GM18951 (cell line): Measurements from ENCODE around the gene SMAP2.

Experiments used
- POLR2A ChIP-seq: IDR thresholded peaks from 4 replicates; pipeline ENCODE4 v1.6.1; 2011; ENCODE audit warnings: mild to moderate bottlenecking; ENCODE audit not compliant: insufficient read length, insufficient read depth; ENCODE audit errors: extremely low read depth
- in situ Hi-C: fragments of 300-500 bp; cut with MboI; formaldehyde crosslinking; loops from one replicate; pipeline ENCODE4 v1.12.0; 2022; ENCODE audit warnings: low sequenced_read_pairs, mixed read lengths, inconsistent platforms; ENCODE audit not compliant: unreplicated experiment

SMAP2 gene

DNA sequence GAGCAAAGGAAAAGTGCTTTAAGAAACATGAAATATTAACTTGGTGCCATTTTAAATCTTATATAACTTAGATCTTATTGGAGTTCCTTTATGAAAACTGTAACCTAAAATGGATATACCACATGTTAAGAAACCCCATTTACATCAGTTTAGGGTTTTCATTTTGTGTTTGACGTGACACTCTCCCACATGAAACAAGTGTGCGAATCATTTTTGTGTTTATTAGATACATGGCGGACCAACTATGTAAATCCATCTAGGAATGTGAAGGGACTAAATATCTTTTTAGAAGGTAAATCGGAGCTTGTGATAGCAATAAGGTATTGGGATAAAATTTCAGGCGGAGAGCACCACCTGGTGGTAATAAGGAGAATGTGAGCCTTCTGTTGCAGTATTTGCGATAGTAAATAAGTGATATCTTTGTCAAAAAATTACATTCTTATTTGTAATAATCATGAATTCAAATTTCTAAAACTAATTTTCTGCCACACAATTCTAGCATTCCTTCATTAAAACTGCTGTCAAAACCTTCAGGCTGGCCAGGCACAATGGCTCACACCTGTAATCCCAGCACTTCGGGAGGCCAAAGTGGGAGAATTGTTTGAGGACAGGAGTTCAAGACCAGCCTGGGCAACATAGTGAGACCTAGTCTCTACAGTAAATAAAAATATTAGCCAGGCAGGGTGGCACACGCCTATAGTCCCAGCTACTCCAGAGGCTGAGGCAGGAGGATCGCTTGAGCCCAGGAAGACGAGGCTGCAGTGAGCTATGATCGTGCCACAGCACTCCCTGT lies 31.3 kb downstream of the SMAP2 start:
- in situ Hi-C loops: loop anchor here (5.0 to 10.0 kb wide), 2 partner anchors 58 to 320 kb away; no protein-coding TSS in a partner anchor
- no peak for TF ChIP-seq POLR2A

DNA sequence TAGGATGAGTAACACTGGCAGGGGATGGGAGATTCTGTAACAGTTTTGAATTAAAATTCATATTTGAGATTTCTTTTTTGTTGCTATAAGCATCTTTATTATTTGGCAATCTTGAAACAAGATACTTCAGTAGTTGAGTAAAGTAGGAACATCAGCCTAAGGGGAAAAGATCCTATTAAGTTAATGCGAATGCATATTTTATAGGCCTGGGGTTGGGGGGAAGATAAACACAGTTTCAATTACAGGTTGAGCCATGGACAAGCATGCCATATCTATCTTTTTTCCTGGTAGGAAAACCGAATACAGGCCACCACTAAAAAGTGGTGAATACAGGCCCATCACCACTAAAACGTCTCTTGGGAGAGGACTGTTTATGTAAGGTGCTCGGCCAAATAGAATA lies 32.3 kb downstream of the SMAP2 start:
- TF ChIP-seq POLR2A: no peak
- in situ Hi-C loops: loop anchor here (5.0 to 10.0 kb wide), 2 partner anchors 59 to 321 kb away; no protein-coding TSS in a partner anchor

DNA sequence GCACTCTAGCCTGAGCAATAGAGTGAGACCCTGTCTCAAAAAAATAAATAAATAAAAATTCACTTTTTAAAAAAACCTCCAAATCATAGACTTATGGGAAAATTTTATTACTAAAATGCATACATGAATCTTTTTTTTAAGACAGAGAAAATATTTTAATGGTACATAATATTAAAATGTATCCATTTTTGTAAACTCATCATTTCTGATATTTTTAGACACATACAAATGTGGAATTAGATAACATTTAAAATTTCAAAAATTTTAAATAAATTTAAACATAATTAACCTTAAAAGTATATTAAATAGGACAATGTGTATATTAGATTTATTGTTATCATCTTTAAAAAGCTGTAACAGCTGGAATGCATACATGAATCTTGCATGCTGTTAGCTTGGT lies 33.9 kb downstream of the SMAP2 start:
- TF ChIP-seq POLR2A: no peak
- in situ Hi-C loops: loop anchor here (5.0 to 10.0 kb wide), 2 partner anchors 60 to 323 kb away; no protein-coding TSS in a partner anchor

GRCh38 chr1:40409467-40409866 lies 35.9 kb downstream of the SMAP2 start:
- in situ Hi-C loops: loop anchor here (5.0 to 10.0 kb wide), 2 partner anchors 62 to 325 kb away; no protein-coding TSS in a partner anchor
- no peak for TF ChIP-seq POLR2A

DNA sequence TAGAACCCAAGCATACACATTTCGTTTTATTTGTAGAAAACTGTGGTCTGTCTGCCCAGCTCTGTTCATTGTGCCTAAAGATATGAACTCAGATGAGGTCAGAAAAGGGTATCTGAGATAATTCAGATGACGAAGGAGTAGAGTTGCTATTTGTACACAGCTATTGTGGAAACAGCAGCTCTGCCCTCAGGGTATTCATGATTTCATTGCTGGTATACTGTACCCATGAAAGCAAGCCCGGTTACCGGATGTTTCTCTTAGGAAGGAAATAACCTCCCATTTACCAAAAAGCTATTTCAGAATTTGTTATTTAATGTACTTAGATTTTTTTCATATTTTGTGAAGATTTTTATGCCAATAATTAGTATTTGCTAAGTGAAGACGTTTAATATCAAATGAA lies 37.8 kb downstream of the SMAP2 start:
- in situ Hi-C loops: no loop called here
- TF ChIP-seq POLR2A: no peak

- in situ Hi-C loops: no loop called here
- no peak for TF ChIP-seq POLR2A
Measured at GRCh38 chr1:40411843-40412242, 38.3 kb downstream of the SMAP2 start.

GRCh38 chr1:40413527-40414252 lies 40.2 kb downstream of the SMAP2 start:
- in situ Hi-C loops: no loop called here
- no peak for TF ChIP-seq POLR2A

GRCh38 chr1:40414331-40414730 lies 40.8 kb downstream of the SMAP2 start:
- in situ Hi-C loops: no loop called here

DNA sequence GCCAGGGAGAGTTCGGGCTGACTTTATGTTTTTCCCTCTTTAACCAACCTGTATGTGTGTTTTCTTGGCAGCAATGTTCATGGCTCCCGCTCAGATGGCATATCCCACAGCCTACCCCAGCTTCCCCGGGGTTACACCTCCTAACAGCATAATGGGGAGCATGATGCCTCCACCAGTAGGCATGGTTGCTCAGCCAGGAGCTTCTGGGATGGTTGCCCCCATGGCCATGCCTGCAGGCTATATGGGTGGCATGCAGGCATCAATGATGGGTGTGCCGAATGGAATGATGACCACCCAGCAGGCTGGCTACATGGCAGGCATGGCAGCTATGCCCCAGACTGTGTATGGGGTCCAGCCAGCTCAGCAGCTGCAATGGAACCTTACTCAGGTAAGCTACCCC lies 43.2 kb downstream of the SMAP2 start:
- no peak for TF ChIP-seq POLR2A
- in situ Hi-C loops: no loop called here

More at GRCh38 chr1:40414331-40414730, 40.8 kb downstream of the SMAP2 start:
- TF ChIP-seq POLR2A: no peak

GRCh38 chr1:40421431-40422384 lies 48.2 kb downstream of the SMAP2 start:
- in situ Hi-C loops: no loop called here
- no peak for TF ChIP-seq POLR2A

- in situ Hi-C loops: no loop called here
- no peak for TF ChIP-seq POLR2A
Measured at GRCh38 chr1:40422630-40423263, 49.2 kb downstream of the SMAP2 start.

DNA sequence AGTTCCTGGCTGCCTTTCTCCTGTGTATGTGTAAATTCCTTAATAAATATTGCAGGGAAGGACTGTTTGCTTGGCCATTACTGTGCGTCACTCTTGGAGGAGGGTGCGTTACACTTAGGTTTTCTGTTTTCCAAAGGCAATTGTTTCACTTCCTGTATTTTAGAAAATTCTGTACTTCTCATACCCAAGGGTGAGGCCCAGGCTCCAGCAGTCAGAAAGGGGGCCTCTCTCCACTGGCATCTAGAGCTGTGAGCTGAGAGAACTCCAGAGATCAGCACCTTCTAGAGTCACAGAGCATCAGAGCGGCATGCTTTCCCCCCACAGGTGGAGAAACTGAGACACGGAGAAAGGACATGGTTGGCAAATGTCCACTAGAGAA lies 49.7 kb downstream of the SMAP2 start:
- in situ Hi-C loops: no loop called here
- no peak for TF ChIP-seq POLR2A

GRCh38 chr1:40423951-40424618 lies 50.6 kb downstream of the SMAP2 start:
- in situ Hi-C loops: no loop called here
- TF ChIP-seq POLR2A: no peak
